Peyer's patch (tissue), 4 donors: ENCODE data around the gene AHRR.

Experiments
- CTCF ChIP-seq, 6 experiments: fragments of 450-650 bp in 4 of 6; fragments of 200-600 bp in 2 of 6; sonication (generic) in 1 of 6; IDR thresholded peaks; one replicate each; pipeline ENCODE4 v1.5.1; 2017 to 2019; ENCODE audit warnings: antibody characterized with exemption in 6 of 6, mild to moderate bottlenecking in 3 of 6, moderate library complexity in 1 of 6
- POLR2A ChIP-seq, 2 donors: fragments of 450-650 bp; IDR thresholded peaks; one replicate each; pipeline ENCODE4 v1.5.1; 2017; ENCODE audit warnings: antibody characterized with exemption in 2 of 2, mild to moderate bottlenecking in 2 of 2, moderate library complexity in 2 of 2

DNA sequence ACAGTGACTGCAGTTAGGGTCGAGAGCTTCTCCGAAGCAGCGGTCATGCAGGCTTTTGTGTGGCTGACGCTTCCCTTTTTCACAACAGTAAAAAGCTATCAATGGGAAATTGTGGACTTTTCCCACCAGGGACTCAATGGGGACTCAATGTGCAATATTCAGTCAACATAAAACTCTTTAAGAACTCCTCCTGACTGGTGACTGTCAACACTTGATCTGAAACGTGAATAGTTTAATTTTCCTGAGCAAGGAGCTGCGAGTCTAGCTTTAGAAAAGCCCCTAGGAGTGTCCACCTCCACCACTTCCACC lies 150.2 kb downstream of the AHRR start:
- TF ChIP-seq CTCF (IDR thresholded peaks at IDR 0.05) = no peak
- no peak for TF ChIP-seq POLR2A (IDR thresholded peaks at IDR 0.05)
